Measurements from ENCODE around the gene GBF1.

Gene GBF1

GRCh38 chr10:102309236-102309635 lies 63.9 kb downstream of the GBF1 start:
- DNase-seq: no peak

GRCh38 chr10:102309916-102310315 lies 64.6 kb downstream of the GBF1 start:
- DNase-seq: no peak

DNA sequence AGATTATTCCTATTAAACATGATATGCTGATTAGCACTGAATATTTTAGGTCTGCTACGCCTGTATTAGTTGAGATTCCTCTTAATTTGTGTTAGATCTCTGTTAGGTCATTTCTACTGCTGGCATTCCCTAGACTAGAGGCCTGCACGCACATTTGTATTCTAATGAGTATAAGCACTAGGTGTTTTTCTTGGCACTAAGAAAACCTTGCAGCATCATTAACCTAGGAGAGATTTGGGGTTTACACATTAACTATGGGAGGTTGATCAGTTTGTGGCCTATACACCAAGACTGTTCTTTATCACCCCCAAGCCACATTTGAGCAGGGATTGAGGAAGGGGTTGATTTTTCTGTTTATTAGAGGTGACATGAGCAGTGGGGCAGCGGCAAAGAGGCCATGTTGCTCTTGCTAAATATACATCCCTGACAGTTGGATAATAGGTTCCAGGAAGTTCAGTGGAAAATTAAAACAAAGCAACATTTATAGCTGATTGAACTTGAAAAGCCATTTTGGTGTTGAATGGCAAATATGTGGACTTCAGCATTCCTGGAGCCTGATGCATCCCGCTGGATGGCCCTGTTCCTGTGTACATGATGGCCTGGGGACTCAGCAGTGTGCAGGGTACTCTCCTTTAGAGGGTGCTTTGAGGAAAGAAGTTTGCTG lies 65.2 kb downstream of the GBF1 start:
- no peak for DNase-seq

GRCh38 chr10:102311025-102311420 lies 65.7 kb downstream of the GBF1 start:
- no peak for DNase-seq

- no peak for DNase-seq
Measured at GRCh38 chr10:102312683-102313082, 67.4 kb downstream of the GBF1 start.

GRCh38 chr10:102313221-102313896 lies 68.0 kb downstream of the GBF1 start:
- peak; percentile 94 for DNase-seq

DNA sequence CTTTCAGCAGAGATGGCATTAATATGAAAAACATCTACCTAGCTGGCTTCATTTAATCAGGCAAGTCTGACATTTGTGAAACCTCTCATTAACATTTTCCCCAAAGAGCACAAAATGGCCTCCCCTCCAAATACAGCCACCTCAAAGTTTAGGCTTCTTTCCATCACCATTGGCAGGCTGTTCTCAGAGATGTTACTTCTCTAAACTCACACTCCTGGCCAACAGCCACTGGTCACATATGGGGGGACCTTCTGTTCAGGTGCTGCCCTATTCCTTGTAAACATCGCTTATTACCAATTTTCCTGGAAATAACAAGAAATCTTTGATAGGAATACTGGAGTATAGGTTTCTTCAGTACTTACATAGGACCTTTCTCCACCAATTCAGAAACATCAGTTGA lies 69.5 kb downstream of the GBF1 start:
- DNase-seq: no peak

GRCh38 chr10:102316421-102316820 lies 71.1 kb downstream of the GBF1 start:
- DNase-seq: no peak

- no peak for DNase-seq
Measured at GRCh38 chr10:102322914-102323313, 77.6 kb downstream of the GBF1 start.

GRCh38 chr10:102324061-102324460 lies 78.7 kb downstream of the GBF1 start:
- no peak for DNase-seq

DNA sequence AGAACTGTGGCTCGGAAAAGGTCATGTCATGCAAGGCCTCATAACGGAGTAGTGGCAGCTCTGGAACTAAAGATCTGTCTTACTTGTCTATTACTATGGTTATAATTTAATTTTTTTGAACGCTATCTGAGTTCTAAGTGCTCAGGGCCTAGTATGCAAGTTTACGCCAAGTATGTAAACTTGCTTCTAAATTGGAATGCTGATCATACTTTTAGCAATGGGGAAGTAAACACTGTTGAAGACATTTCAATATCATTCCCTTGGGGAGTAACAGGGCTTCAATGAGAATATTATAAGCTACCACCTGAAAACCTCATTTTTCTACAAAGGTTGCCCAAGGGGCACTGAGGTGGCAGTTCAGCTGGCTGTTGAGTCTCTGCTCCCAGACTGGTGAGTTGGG lies 80.7 kb downstream of the GBF1 start:
- DNase-seq: no peak

DNA sequence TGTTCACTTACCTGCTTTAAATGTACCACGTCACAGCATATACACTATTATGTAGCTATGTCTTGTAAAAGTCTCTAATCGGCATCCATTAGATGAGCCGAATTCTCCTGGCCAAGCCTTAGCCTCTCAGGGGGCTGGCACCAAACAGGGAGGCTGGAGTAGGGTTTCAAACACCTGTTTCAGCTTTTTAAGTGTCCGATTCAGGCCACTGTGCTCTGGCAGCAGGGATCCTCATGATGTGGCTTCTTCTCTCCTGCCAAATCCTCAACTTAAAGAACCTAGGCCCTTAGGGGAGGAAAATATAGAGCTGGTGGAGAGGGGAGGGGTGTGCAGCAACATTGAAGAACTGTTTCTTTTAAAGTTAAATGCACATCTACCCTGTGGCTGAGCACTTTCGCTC lies 81.7 kb downstream of the GBF1 start:
- DNase-seq: no peak

GRCh38 chr10:102327641-102328040 lies 82.3 kb downstream of the GBF1 start:
- DNase-seq: no peak

GRCh38 chr10:102332772-102333171 lies 87.4 kb downstream of the GBF1 start:
- no peak for DNase-seq

DNA sequence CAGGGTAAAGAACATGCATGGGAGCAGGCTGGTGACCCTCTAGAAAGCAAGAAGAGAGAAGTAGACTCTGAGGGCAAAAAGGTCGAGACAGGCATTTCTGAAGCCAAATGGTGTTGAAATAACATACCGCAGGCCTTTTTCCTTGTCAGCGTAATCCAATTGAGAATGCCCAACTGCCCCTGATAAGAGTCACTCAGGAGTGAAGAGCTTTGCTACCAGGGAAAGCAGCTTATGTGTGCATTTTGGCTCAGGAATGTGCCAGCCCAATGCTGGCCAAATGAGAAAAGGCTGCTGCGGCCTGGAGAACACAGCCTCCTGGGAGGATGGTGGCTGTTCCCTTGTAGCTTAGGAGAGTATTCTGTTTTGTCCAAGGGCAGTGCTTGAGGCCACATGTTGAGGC lies 88.8 kb downstream of the GBF1 start:
- DNase-seq: peak; percentile 73

DNA sequence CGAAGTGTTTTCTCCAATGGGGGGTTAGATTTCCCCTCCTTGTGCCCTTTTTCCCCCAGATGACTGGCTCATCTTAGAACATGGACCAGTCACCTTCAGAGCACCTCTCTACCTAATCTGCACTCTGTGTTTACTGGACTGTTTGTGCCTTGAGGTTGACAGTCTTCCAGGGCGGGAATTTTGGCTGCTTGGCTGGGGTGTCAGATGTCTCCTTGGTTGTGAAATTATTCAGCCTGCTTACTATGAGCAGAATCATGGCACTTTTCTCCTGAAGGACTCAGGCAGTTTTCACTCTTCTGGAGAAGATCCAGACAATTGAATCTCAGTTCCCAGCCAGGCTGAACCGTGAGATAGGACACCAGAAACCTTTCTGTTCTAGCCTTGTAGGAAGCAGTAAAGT lies 89.9 kb downstream of the GBF1 start:
- no peak for DNase-seq

DNA sequence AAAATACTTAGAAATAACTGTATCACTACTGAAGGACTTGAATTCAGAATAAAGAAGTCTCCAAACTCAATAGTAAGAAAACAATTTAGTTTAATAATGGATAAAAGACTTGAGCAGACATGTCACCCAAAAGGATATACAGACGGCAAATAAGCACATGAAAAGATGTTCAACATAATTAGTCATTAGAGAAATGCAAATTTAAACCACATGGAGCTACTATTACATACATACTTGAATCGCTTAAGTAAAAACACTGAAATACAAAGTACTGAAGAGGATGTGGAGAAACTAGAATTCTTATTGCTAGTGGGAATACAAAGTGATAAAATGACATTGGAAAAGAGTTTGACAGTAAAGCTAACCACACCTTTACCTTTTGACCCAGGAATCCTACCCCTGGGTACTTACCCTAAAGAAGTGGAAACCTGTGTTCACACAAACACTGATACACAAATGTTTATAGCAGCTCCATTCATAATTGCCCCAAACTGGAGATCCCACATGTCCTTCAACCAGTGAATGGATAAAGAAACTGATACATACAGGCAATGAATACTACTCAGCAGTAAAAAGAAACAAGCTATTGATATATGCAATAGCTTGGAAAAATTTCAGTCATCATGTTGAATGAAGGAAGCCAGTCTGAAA lies 95.8 kb downstream of the GBF1 start:
- no peak for DNase-seq

GRCh38 chr10:102342458-102342857 lies 97.1 kb downstream of the GBF1 start:
- DNase-seq: peak; percentile 81

GRCh38 chr10:102342958-102343357 lies 97.6 kb downstream of the GBF1 start:
- DNase-seq: no peak

DNA sequence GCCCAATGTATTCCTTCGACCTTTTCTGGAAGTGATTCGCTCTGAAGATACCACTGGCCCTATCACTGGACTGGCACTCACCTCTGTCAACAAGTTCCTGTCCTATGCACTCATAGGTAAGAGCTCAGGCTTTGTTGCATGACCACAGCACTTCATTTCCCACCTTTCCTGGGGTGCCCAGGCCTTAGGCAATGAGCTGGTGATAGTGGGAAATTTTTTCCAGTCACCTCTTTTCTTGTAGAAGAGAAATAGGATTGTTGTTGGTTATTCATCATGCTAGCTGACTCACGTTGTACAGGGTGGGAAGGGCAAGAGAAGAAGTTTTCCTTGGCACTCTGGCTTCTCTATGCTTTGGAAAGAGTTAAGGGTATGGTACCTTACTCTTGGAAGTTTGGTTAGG lies 98.7 kb downstream of the GBF1 start:
- no peak for DNase-seq

- peak; percentile 69 for DNase-seq
Measured at GRCh38 chr10:102347236-102347828, 102.0 kb downstream of the GBF1 start.

GRCh38 chr10:102352066-102352715 lies 106.9 kb downstream of the GBF1 start:
- peak; percentile 80 for DNase-seq

DNA sequence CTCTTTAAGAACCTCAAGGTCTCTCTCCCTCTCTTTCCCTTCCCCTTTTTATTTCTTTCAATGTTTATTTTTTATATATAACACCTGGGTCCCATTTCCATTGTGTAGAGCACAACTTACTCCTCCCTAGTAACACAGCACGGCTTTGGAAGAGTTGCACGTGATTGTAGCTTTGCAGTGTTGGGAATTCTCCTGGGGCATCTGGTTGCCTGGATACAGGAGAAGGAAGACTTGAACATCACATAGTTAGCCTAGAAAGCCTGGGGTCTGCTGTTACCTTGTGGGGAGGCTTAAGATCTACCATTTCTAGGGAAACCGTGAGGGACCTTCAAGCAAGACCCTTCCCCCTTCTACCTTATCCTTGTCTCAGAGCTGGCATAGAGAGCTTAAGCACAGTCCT lies 109.1 kb downstream of the GBF1 start:
- no peak for DNase-seq

All from NCI-H82 (cell line).